Left hindlimb (tissue), 1 donor: ENCODE results near the gene KCNK16.

ENCODE experiments used
- DNase-seq: peaks from one replicate; pipeline ENCODE4 v3.0.0-alpha.2; 2018

Gene KCNK16

GRCh38 chr6:39273406-39273821 is 49.1 kb downstream of the KCNK16 start:
- DNase-seq: no peak

- no peak for DNase-seq
Observed at GRCh38 chr6:39269961-39270360, 52.5 kb downstream of the KCNK16 start.

DNA sequence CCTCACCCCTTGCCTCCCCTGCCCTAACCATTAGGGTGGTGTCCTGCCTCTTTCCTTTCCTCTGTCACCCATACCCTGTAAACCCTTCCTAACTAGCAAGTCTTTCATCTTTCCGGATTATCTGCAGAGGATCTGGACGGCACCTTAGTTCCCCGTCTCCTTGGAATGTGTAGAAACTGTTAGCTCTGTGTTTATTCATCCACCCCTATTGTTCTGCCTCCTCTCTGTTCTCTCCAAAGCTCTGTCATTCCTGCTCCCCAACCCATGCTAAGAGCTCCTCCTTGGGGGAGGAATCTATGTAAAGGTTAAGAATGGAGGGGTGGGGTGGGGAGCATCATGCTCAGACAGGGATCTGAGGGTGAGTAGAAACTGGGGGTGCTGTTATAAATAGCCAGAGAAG is 53.8 kb downstream of the KCNK16 start:
- DNase-seq: no peak

DNA sequence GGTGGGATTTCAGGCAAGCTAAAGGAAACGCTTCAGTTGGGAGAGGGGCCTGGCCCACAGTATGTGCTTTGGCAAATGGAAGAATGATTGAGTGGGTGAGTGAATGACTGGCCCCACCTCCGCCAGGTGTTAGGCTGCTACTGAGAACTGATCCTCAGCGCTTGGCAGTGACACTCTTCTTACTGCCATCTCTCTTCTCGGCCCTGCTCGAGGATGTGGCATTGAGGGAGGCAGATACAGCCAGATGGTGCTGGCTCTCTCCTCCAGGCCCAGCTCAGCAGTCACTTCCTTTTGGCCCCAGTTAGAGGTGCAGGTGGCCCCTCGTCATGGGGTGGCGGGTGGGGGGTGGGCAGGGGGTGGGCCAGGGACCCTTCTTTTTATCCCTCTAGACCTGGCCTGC is 54.3 kb downstream of the KCNK16 start:
- DNase-seq: no peak

GRCh38 chr6:39266782-39267355 is 55.6 kb downstream of the KCNK16 start:
- no peak for DNase-seq

- DNase-seq: no peak
Observed at GRCh38 chr6:39266375-39266774, 56.1 kb downstream of the KCNK16 start.
